Liver (tissue), 3 donors: ENCODE data around the gene NAT9.

Source experiments
- ATF3 ChIP-seq: IDR thresholded peaks from 2 replicates; pipeline ENCODE4 v1.6.1; 2016; ENCODE audit warnings: antibody characterized with exemption
- CTCF ChIP-seq: fragments of 150-350 bp; IDR thresholded peaks from 2 replicates; pipeline ENCODE4 v1.5.1; 2017; ENCODE audit warnings: improper control_type of control experiment, low read depth, low read length; ENCODE audit not compliant: missing input control
- MAX ChIP-seq: IDR thresholded peaks from 2 replicates; pipeline ENCODE4 v1.6.1; 2016; ENCODE audit warnings: antibody characterized with exemption
- donor health status: healthy.
- donor health status: healthy.

GRCh38 chr17:74729866-74730265, 46.3 kb downstream of the NAT9 start:
- no peak for TF ChIP-seq CTCF
- no peak for TF ChIP-seq ATF3
- TF ChIP-seq MAX, result no peak
